Stimulated activated CD8-positive, alpha-beta memory T cell treated with anti-CD3 and anti-CD28 coated beads, Interleukin-7, amount 100 ng/mL, for 1 hour (primary cell): ENCODE data around the gene ARG1.
"Not testable (repeated sequence)": the region's sequence is repeated elsewhere in the genome, so short reads cannot be mapped to it uniquely, and the experiment has no call there.

Experiments used
- DNase-seq, 2 donors: peaks; one replicate each; pipeline ENCODE4 v3.0.0-alpha.2; 2020; ENCODE audit warnings: low read depth in 2 of 2

The ARG1 gene

DNA sequence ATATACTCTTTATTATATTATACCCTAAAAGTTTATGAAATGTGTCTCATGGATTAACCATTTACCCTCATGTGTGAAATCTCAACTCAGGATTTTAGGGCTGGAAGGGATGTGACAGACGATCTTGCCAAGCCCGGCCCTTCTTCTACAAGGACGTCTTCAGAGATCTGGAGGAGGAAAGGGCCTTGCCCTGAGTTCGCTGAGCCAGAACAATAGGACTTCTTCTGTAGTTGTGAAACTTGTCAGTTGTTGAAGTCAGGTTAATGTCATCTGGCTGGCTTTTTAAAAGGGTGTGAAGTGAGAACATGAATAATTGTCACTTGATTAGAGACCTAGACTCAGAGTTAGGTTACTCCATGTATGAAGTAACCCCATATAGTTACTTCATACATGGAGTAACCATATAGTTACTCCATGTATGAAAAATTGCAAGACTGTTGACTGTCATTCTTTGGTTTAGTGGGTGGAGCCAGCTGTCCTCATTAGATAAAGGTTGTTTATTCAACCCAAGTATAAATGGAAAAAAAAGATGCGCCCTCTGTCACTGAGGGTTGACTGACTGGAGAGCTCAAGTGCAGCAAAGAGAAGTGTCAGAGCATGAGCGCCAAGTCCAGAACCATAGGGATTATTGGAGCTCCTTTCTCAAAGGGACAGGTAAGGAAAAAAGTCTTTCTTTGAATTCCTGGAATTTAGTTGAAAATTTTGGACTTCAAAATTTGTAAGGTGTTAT is at the start of gene ARG1:
TSS of gene ARG1 (plus strand) at position 541 of the 730 bp plus-strand sequence. CDS start at position 598, 57 bp downstream.
- DNase-seq, result no peak

- no peak for DNase-seq
These were observed 48.9 kb upstream of the ARG1 start for GRCh38 chr6:131523988-131524673.

- no peak for DNase-seq
These were observed 48.2 kb upstream of the ARG1 start for GRCh38 chr6:131524695-131525336.

- DNase-seq, result not testable (repeated sequence)
These were observed 42.1 kb upstream of the ARG1 start for GRCh38 chr6:131530936-131531335.

GRCh38 chr6:131531681-131532080 is 41.3 kb upstream of the ARG1 start:
- not testable (repeated sequence) for DNase-seq

GRCh38 chr6:131532580-131533039 is 40.4 kb upstream of the ARG1 start:
- DNase-seq, result no peak

DNA sequence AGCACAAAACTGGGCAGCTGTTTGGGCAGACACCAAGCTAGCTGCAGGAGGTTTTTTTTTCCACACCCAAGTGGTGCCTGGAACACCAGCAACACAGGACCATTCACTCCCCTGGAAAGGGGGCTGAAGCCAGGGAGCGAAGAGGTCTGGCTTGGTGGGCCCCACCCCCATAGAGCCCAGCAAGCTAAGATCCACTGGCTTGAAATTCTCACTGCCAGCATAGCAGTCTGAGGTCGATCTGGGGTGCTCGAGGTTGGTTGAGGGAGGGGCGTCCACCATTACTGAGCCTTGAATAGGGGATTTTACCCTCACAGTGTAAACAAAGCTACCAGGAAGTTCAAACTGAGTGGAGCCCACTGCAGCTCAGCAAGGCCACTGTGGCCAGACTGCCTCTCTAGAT is 34.4 kb upstream of the ARG1 start:
- not testable (repeated sequence) for DNase-seq

- no peak for DNase-seq
These were observed 27.7 kb upstream of the ARG1 start for GRCh38 chr6:131545317-131545716.

GRCh38 chr6:131547488-131547887 is 25.5 kb upstream of the ARG1 start:
- DNase-seq, result no peak

DNA sequence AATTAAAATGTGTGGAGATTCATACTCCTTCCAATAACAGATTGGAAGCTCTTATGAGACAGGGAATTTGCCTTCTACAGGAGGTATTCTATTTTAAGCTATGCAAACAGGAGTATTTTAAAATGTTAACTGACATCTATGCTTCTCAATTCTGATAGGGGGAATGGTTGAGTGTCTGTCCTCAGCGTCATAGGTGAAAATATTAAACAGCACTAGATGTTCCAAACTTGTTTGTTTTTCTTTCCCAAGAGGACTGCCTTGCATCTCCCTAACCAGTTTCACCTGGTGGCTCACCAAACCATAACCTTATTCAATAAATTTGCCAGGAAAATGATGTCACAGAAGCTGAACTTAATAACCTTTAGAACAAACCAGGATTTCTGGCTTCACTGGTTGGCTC is 24.6 kb upstream of the ARG1 start:
- no peak for DNase-seq

DNA sequence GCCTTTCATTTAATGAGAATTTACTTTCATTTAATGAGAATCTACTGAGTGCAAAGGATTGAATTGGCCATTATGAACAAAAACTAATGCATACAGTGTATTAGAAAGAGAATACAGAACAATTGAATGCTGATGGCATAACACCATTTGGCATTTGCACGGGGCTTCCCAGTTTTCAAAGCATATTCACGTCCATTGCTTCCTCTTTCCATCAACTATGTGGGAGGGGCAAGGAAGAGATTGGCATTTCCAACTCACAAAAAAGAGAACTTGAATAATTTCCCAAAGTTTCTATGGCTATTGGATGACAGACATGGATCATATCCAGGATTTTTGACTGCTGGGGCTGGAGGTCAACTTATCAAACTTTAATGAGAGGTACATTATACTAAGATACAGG is 23.2 kb upstream of the ARG1 start:
- no peak for DNase-seq

DNA sequence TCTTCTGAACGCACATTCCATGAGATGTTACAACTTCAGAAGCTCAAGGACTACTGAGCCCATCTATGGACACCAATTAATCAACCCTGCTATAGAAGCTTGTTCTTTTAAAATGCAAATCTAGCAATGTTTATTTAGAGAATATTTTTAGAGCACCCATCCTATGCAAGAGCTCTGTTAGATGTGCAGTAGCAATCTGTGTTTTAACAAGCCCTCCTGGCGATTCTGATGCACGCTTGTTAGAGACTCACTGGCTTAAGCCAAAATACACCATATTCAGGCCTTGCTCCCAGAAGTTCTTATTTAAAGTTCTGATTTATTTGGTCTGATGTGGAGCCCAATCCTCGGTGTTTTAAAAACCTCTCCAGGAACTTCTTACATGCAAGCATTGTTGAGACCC is 21.1 kb upstream of the ARG1 start:
- DNase-seq, result no peak

DNA sequence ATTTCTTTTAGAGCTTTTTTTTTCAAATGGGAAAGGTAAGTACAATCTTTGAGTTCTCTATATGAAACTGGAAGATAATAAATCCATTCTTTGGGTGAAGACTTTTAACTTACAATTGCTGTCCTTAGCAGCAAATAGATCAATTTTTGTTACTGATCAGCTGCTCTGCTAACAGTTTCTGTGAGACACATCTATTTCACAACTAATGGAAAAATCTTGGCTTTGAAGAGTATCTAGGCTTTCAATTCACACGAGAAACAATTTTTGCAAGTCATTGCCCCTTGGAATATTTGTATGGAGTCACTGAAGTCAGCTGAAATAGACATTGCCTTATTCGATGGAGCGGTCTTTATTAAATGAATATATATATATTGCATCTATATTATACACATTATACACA is 20.5 kb upstream of the ARG1 start:
- no peak for DNase-seq

DNA sequence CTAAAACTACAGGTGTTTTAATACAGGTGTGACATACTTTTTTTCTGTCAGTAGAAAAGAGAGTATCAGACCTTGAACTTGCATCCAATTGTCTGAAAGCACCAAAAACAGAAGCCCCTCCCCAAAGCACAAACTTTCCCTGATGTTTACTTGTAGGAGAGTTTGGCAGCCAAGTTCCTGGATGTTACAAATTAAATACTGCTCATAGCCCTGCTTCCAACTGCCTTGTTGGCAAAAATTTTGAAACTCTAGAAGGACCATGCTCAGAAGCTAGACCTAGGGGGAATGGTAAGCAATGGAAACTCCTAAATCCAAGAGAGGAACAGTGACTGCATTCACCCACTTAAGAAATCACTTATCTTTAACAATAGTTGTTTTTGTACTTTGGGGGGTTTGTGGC is 17.0 kb upstream of the ARG1 start:
- DNase-seq, result no peak

GRCh38 chr6:131558922-131559321 is 14.1 kb upstream of the ARG1 start:
- no peak for DNase-seq

- DNase-seq, result no peak
These were observed 10.9 kb upstream of the ARG1 start for GRCh38 chr6:131561925-131562707.

GRCh38 chr6:131565056-131565455 is 8.0 kb upstream of the ARG1 start:
- DNase-seq, result no peak

DNA sequence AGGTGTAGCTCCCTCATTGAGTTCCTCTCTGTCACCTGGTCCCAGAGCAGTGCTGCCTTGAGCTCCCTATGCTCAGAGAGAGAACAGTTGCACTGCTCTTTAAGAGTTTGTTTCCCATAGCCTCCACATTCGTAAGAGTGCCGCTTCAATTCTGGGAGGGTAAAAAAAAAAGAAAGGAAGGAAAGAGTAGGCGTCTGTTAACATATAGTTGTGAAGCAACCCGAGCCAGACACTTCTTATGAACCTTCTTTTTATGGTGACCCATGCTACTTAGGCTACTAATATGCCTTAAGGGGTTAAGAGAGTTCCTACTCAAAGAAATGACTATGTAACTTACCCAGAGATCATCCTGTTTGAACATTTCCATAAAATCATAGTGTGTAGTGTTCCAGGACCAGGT is 4.3 kb upstream of the ARG1 start:
- no peak for DNase-seq

DNA sequence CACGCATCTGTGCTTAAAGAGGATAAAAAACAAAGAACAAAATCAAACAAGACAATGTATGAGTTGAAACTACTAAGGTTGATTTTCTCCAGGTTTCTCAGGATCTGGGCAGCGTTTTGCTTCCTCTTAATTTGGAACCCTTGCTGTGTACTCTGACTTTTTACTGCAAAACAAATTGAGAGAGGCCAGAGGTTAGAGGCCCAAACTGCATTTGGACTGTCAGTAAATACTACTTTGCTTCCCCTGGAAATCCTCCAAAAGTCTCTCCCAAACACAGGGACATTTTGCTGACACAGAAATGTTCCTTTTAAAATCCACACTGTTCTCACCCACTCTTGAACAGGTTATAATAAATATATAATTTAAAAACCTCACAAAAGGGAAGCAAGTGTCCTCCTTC is 1.1 kb downstream of the ARG1 start:
- no peak for DNase-seq

- no peak for DNase-seq
These were observed 1.7 kb downstream of the ARG1 start for GRCh38 chr6:131574686-131575085.

DNA sequence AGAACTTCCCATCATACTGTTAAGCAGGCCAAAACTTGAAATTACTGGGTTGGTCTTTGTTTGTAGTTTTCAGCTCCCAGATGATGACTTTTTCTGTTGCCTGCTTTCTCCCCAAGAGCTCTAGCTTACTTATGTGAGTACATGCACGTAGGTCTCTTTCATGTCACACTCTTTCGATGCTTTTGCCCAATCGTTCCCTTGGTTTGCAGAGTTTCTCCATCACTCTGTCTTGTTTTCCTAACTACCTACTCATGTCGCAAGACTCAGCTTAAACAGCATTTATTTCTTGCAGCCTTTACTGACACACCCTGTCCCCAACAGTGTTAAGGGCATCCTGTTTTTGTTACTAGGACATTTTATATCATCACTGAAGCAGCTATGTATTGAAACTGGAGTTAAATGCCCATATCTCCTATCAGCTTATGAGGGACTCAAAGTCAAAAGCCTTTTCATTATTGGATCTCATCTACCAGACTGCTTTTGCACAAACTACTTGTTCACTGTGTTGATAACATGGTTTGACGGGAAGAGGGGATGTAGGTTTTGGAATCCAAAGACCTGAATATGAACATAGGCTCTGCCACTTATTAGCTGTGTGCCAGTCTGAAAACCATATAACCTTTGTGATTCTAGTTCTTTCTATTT is 2.9 kb downstream of the ARG1 start:
- no peak for DNase-seq

DNA sequence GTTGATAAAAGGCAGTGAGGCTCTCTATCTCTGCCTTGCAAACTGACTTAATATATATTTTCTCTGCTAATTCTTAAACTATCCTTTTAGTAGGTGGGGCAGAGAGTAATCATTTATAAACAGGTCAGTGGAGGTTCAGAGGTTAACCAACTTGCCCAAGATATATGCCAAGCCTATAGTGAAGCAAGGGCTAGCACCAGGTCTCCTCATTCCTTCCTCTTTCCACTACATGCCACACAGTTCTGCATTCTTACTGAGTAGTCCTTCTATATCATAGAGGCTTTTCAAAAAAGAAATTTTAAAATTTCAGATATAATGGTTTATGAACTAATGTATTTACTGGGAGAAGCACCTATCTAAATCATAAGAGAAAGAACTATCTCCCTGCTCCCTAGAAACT is 8.5 kb downstream of the ARG1 start:
- DNase-seq, result no peak
